Measurements from ENCODE around the gene XAB2. TPM values are rescaled to one million over a fixed set of nuclear protein-coding genes. Genes with fewer than 3 reads are reported as not detected.

The XAB2 gene
- total RNA-seq, 4 donors from 2014 or later = 26.6 to 61.9 (median 33.7) TPM

GRCh38 chr19:7643031-7643415 is 13.7 kb upstream of the XAB2 start:
- no peaks in the 10 kb centered on the region for H3K9me3 ChIP-seq
- DNase-seq = no peak
- no peak overlapping the region for H3K4me3 ChIP-seq
- no peaks in the 10 kb centered on the region for H3K27me3 ChIP-seq
- H3K4me1 ChIP-seq = peaks cover 0 to under 1% (median 0%) of the 10 kb centered on the region in 4 donors
- H3K36me3 ChIP-seq = peaks cover 0 to 44% (median 0%) of the 10 kb centered on the region in 3 donors
- TF ChIP-seq POLR2A (IDR thresholded peaks at IDR 0.05) (no peak), CTCF (IDR thresholded peaks at IDR 0.05) (no peak)
- H3K27ac ChIP-seq = no peak overlapping the region

- Histone ChIP-seq H3K4me3 (no peak overlapping the region), H3K9me3 (no peaks in the 10 kb centered on the region), H3K27me3 (no peaks in the 10 kb centered on the region), H3K4me1 (peaks cover 0 to 6% (median 1%) of the 10 kb centered on the region in 4 donors), H3K27ac (no peak overlapping the region), H3K36me3 (peaks cover 0 to 40% (median 0%) of the 10 kb centered on the region in 3 donors)
- TF ChIP-seq POLR2A (IDR thresholded peaks at IDR 0.05) = no peak
- no peak for TF ChIP-seq CTCF (IDR thresholded peaks at IDR 0.05)
- DNase-seq = no peak
Observed at GRCh38 chr19:7642295-7643030, 13.1 kb upstream of the XAB2 start.

GRCh38 chr19:7641290-7642276 is 12.2 kb upstream of the XAB2 start:
- DNase-seq = no peak
- H3K36me3 ChIP-seq = peaks cover 0 to 33% (median 0%) of the 10 kb centered on the region in 3 donors
- H3K9me3 ChIP-seq = no peaks in the 10 kb centered on the region
- no peak overlapping the region for H3K27ac ChIP-seq
- no peak overlapping the region for H3K4me3 ChIP-seq
- H3K4me1 ChIP-seq = peaks cover 0 to 8% (median 3%) of the 10 kb centered on the region in 4 donors
- no peak for TF ChIP-seq POLR2A (IDR thresholded peaks at IDR 0.05)
- TF ChIP-seq CTCF (IDR thresholded peaks at IDR 0.05) = no peak
- H3K27me3 ChIP-seq = no peaks in the 10 kb centered on the region

- Histone ChIP-seq H3K4me3 (no peak overlapping the region), H3K9me3 (no peaks in the 10 kb centered on the region), H3K27ac (no peak overlapping the region), H3K36me3 (peaks cover 0 to 27% (median 0%) of the 10 kb centered on the region in 3 donors), H3K27me3 (no peaks in the 10 kb centered on the region), H3K4me1 (peaks cover 0 to 11% (median 5%) of the 10 kb centered on the region in 4 donors)
- DNase-seq = no peak
- TF ChIP-seq CTCF (IDR thresholded peaks at IDR 0.05) (no peak), POLR2A (IDR thresholded peaks at IDR 0.05) (no peak)
Observed at GRCh38 chr19:7640803-7641202, 11.5 kb upstream of the XAB2 start.

- H3K4me1 ChIP-seq = peaks cover 0 to 11% (median 5%) of the 10 kb centered on the region in 4 donors
- TF ChIP-seq POLR2A (IDR thresholded peaks at IDR 0.05) (no peak), CTCF (IDR thresholded peaks at IDR 0.05) (no peak)
- H3K9me3 ChIP-seq = no peaks in the 10 kb centered on the region
- H3K27me3 ChIP-seq = no peaks in the 10 kb centered on the region
- peaks cover 0 to 23% (median 0%) of the 10 kb centered on the region in 3 donors for H3K36me3 ChIP-seq
- no peak overlapping the region for H3K27ac ChIP-seq
- no peak overlapping the region for H3K4me3 ChIP-seq
- DNase-seq = no peak
Observed at GRCh38 chr19:7639863-7640348, 10.6 kb upstream of the XAB2 start.

Measured in Peyer's patch (tissue), 4 donors.